NCI-H2227 treated with DMSO at 0.1 percent for 48 hours (cell line): ENCODE measurements around the gene CHTF18.
"Not testable (repeated sequence)": the region's sequence is repeated elsewhere in the genome, so short reads cannot be mapped to it uniquely, and the experiment has no call there.

Experiments
- DNase-seq: peaks from one replicate; lab custom pipeline; 2025; lab: John Stamatoyannopoulos, UW

CHTF18 gene

DNA sequence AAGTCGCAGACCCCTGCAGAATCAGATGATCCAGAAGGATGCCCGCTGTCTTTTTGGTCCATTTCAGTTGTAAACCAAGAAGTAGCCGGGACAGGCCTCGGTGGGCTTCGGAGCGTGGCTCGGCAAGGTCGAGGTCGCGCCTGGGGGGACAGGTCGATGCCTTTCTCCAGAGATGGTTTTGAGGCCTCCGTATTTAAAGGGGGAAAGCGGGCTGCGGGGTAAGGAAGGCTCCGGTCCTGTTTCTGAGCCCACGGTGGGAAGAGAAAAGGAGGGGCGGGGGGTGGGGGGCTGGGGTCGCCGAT, 19.6 kb downstream of the CHTF18 start:
- DNase-seq = no peak

DNA sequence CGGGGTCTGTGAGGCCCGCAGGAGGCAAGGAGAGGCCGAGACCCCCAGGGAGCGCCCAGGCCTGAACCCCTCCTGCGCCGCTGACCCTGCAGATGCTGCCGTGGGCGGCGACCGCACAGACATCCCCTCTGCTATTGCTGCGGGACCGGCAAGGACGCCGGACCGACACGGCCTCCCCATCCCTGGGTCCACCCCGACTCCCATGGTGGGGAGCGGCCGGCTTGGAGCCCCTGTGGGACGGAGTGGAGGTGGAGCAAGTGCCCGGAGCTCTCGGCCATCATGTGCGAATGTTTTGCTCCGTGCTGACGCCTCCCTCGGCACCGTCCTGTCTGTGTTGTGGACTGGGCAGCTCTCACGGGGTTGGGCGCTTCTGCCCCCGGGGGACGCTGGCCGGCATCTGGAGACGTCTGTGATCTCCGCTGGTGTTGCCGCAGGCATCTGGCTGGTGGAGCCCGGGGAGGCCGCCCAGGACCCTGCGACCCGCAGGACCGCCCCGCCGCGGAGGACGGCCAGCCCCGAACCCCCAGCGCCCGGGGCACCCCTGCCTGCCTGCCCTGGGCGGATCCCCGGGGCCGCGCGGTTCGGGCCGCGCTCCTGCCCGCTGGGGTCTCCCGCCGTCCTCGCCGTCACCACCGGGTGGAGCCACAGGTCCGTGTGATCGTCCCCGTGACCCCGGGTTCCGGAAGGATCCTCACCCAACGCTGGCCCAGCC, 24.9 kb downstream of the CHTF18 start:
- peak; percentile 44 for DNase-seq

DNA sequence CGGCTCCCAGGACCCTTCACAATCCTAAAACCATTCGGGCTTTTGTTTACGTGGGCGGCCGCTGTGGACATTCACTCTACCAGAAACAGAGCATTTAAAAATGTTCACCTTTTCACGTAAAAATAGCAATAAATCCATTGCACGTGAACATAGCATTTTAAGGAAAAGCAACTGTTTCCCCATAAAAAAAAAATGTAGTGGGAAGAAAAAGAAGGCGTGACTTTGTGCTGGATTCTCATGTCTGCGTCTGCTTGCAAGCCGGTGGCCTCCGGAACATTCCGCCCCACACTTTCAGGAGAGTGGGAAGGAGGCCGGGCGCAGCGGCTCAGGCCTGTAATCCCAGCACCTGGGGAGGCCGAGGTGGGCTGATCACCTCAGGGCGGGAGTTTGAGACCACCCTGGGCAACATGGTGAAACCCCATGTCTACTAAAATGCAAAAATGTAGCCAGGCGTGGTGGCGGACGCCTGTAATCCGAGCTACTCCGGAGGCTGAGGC, 25.5 kb downstream of the CHTF18 start:
- DNase-seq = no peak

DNA sequence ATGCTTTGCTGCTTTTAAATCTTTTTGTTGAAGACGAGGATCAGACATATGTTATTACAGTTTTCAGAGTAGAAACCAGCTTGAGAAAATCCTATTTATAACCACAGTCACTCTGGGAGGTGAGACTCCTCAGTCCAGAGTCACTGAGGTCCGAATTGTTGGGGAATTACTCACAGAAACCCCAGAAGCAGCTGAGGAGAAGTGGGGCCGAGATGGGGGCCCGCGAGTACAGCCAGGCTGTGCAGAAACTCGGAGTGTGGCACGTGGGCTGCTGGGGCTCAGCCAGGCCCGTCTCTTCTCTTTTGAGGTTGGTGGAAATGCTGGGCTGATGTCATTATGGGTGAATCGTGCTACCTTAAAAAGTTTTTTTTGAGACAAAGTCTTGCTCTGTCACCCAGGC, 26.6 kb downstream of the CHTF18 start:
- no peak for DNase-seq

DNA sequence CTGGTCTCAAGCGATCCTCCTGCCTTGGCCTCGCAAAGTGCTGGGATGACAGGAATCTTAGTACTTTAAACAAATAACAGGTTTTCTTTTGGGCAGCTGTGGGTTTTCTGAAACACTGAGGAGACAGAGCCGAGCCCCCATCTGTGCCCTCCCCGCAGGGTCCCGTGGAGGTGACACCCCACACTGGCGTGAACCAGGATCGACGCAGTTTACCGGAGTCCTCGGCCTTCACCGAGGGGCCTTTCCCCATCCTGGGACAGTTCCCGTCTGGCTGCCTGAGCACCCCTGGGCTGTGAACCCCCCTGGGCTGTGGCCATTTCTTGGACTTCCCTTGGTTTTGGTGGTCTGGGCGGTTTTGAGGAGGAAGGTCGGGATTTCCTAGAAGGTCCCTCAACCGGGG, 27.4 kb downstream of the CHTF18 start:
- DNase-seq = no peak

DNA sequence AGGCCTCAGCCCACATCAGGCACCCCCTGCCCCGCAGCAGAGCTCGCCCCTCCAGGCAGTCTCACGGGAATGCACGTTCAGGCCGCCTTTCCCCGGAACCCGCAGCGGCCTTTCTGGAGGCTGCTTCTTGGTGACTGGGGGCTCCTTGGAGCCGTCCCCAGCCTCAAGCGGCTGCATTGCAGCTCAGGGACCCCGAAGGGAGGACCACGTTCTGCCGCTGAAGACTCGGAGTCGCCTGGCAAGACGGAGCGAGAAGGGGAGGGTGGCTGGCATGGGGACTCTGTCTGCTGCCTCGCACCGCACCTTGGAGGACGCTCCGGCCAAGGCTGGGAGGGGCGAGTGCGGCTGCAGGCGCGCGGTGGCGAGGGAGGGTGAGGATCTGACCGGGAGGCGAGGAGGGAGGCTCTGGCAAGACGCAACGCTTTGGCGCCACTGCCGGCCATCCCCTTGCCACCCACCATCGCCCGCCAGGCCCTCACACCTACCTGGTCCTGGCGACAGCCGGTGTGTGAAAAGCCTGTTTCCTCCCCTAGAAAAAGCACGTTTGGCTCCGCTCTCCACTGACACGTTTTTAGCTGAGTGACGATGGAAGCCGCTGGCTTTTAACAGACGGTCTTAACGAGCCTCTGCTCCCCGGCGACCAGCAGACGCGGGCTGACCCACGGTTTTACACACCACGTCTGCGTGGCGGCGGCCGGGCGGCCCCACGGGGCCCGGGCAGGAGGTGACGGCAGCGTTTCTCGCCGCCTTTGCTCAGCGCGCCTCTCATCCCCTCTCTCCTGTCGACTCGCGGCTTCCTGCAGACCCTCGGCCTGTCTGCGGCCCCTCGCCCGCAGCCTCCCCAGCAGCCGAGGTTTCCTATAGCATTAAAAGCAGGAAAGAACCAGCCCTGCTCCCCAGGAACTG, 28.8 kb downstream of the CHTF18 start:
- DNase-seq = no peak

DNA sequence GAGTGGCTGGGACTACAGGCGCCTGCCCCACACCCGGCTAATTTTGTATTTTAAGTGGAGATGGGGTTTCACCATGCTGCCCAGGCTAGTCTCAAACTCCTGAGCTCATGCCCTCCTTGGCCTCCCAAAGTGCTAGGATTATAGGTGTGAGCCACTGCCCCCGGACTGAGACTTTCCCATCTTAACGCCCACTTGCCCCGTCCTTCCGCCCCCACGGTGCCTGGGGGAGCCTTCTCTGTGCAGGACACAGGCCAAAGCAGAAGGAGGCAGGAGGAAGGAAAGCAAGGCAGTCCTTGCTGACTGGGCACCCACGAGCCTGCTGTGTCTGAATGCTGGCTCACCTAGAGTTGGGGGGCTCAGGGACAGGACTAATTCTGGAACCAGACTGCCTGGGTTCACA, 29.7 kb downstream of the CHTF18 start:
- DNase-seq = no peak

DNA sequence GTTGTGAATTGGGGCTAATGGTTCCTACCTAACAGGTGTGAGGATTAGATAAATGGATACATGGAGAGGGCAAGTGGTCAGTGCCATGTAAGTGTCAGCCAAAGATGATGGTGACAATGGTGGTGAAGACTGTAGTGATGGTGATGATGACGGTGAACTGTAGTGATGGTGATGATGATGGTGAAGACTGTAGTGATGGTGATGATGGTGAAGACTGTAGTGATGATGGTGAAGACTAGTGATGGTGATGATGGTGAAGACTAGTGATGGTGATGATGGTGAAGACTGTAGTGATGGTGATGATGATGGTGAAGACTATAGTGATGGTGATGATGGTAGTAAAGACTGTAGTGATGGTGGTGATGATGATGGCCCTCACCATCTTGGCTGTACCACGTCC, 30.2 kb downstream of the CHTF18 start:
- DNase-seq = no peak

DNA sequence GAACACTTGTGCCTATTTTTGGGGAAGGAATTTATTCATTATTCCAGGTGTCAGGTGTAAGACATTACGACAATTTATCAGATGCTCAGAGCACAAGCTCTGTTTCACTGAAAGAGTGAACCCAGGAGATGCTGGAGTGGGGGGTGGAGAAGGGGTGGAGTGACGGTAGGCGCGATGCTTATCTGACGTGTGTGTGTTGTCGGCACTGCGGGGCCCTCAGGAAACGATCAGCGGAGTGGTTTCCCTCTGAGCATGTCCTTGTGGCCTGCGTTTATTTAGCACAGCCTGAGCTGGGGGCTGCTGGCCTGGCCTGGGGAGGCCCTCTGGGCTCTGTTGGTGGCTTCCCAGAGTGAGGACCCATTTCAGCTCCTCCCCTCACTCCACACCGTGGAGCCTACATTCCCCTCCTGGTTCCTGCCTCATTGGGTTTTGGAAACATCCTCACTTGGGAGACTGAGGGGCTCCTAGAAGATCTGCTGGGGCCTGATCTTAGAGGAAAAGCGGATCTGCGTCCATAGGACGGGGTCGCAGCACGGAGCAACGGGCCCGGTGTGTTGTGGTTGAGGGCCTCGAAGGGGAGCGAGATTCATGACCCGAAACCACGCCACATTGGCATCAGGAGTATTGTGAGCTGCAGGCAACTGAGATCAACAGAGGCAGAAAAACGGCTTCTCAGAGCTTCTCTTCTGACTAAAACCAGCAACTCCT, 31.1 kb downstream of the CHTF18 start:
- no peak for DNase-seq

DNA sequence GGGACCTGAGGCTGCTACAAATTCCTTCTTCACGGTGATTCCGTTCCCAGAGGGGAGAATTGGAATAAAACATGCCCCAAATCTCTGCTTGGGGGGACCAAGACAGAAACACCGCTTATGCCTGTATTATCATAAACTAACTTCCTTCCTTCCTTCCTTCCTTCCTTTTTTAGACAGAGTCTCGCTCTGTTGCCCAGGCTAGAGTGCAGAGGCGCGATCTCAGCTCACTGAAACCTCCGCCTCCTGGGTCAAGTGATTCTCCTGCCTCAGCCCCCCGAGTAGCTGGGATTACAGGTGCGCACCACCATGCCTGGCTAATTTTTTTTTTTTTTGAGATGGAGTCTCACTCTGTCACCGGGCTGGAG, 31.6 kb downstream of the CHTF18 start:
- DNase-seq = not testable (repeated sequence)

DNA sequence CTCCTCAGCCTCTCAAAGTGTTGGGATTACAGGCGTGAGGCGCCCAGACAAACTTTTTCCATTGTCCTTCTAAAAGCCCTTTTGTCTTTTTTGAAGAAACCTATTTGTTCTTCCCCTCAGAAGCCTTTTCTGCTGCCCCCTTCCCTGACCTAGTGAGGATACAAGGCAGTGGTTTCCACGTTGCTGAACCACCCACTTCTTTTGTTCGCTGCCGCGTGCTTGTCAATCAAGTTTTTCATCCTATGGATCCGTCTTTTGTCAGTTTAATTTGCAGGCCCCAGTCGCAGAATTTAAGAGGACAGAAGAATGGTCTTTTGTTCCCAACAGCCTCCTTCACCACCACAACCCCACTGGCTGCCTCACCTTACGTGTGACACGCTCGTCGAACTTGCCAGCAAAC, 32.3 kb downstream of the CHTF18 start:
- DNase-seq = no peak

DNA sequence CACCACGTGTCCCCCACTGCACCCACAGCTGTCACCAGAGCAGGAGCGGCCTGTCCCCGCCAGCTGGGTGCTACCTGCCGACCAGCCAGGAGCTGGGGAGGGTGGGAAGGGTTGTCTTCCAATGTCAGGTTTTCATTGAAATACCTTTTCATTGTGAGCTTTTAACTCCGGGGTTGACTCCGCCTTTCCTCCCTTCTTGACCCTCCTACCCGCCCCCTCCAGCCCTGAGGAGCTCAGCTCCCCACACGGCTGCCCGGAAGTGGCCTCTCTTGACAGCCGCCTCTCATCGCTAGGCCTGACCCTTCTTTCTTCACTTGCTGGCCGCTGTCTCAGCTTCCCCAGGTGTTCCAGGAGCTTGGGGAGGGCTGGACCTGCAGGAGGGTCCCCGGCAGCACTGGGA, 33.3 kb downstream of the CHTF18 start:
- no peak for DNase-seq

DNA sequence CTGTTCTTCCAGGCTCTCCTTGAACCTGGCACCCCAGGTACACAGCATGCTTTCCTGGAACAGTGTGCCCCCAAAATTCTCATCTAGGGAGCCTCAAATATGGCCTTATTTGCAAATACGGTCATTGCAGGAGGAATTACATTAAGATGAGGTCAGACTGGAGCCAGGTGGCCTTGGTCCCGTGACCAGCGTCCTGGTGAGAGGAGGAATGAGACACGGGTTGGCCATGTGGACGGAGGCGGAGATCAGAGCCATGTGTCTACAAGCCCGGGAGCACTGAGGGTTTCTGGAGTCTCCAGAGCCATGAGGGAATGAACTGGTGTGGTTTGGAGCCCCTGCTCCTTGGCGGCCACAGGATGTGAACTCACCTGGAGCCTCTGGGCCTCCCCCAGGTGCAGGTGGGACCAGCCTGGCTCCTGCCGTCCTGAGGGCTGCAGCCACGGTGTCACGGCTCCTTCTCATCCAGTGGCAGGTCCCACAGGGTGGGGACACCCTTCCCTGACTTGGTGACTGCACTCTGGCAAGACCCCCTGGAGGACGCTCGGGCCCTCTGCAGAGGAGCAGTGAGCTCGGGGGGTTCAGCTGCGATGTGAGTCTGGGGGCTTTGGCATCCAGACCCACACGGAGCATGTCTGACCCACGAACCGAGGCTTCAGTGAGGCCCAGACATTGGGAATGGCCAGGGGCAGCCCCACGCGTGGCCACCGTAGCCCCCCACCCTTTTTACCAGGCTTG, 33.9 kb downstream of the CHTF18 start:
- DNase-seq = no peak

DNA sequence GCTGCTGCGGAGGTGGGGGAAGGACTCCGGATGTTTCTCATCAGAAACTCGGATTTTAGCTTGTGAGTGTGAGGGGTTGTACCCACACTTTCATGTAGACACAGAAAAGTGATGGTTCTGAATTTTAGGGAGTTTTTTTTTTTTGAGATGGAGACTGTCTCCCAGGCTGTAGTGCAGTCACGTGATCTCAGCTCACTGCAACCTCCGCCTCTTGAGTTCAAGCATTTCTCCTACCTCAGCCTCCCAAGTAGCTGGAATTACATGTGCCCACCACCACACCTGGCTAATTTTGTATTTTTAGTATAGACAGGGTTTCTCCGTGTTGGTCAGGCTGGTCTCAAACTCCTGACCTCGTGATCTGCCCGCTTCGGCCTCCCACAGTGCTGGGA, 34.5 kb downstream of the CHTF18 start:
- DNase-seq = no peak

DNA sequence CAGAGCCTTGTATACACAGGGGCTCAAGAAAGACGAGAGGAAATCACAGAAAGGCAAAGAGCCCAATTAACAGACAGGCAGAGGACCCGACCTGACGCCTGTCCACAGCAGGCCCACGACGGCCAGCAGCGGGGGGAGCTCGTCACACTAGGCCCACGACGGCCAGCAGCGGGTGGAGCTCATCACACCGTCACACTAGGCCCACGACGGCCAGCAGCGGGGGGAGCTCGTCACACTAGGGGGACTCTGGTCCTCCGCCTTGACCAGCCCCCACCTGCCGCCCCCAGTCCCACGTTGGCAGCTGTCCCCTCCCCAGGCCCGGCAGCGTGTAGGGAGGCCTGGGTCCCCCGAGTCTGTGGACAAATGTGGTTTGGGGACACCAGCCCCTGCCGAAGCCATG, 35.8 kb downstream of the CHTF18 start:
- DNase-seq = no peak

DNA sequence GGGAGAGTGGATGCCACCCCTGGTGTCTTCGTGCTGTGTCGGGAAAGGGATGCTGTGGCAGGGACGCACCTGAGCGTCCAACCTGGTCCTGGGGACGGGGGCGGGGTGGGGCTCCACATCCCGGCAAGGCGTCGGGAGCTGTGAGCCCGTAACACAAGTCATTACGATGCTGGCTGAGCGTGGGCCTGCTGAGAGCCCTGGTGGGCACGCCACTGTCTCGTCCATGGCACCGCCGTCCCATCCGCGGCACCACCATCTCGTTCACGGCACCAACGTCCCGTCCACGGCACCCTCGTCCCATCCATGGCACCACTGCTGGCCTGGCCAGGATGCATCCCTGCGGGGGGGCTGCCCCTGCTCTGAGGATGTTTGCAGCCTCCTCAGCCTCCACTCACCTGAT, 36.2 kb downstream of the CHTF18 start:
- no peak for DNase-seq

DNA sequence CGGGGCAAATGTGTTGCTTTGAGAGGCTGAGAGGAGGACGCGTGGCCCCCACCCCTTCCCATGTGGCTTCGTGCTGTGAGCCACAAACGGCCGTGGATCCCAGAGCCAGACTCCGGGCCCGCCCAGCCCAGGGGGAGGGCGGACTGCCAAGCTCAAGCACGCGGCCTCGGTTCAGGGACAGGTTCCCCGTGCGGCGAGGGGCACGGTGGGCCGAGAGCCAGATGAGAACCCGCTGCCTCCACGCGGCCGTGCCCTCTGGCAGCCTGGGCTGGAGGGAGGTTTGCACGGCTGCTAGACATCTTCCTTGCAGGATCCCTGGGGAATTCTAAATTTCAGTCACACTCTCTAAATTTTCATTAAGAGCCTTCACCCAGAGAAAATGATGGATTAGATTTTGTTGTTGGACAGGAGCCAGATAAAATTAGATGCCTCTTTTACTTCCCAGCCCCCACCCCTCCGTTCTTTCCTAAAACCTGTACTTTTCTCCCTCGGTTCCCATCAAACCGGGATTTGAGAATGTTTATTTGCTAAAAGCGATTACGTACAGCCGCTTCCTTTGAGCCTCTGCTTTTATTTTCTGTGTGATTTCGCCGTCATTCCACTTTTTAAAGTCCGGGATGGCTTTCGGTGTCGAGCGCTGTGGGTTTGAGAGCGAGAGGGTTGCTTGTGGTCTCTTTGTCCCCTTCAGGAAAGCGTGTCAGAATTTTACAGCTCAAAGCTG, 37.1 kb downstream of the CHTF18 start:
- DNase-seq = peak; percentile 85

DNA sequence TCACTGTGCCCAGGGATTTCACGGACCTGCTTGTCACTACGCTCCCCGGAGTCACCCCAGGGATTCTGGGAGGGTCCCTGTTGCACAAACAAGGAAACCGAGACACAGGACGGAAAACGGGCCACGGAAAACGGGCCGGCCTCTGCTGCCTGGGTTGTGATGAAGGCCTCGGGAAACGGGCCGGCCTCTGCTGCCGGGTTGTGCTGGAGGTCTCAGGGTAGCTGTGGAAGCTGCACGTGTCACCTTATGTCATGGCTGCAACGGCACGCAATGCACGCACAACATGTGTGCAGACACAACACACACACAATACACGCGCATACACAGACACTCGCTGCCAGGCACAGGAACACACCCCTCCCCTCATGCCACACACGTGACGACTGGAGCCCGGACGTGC, 39.1 kb downstream of the CHTF18 start:
- DNase-seq = no peak

DNA sequence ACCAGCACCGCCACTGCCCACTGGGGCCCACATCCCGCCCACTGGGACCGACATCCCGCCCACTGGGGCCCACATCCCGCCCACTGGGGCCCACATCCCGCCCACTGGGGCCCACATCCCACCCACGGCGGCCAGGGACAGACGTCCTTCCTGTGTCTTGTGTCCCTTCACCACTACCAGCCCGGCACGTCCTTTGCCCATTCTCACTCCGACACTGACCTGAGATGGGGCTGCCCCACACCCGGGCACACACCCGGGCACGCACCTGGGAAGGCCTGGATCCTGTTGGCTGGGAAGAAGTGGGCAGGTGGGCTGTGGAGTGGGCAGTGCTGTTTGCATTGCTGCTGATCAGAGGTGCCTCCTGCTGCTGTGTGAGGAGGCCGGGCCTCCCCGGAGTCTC, 40.5 kb downstream of the CHTF18 start:
- DNase-seq = no peak

DNA sequence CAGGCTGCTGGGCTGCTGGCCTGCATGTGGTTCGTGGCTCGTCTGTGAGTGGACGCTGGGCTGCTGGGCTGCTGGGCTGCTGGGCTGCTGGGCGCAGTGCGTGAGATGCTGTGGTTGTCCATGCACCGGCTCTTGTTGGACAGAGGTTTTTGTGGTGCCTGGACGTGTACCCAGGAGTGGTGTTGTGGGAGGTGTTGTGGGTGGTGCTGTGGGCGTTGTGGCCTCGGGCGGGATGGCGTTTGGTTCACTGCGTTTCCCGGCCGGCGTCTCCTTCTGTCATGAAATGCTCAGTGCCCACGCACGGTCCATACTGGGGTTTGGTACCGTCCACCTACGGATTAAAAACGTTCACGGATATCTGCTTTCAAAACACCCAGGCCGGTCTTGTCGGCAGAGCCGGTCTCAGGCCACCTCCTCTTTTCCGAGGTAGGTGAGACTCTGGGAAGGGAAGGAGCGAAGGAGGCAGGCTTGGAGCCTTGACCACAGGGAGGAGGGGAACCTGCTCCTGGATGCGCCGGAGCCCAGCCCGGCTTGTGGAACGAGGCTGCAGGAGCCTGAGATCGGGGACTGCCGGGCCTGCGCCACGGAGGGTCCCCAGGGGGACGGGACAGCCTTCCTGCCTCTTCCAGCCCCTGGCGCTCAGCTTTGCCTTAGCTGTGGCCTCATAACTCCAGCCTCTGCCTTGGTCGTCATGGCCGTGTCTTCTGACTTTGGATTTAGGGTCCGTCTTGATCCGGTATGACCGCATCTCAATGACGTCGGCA, 41.9 kb downstream of the CHTF18 start:
- no peak for DNase-seq
